Sigmoid colon (tissue), 4 donors: Measurements from ENCODE around the gene RABEP2.

Source experiments
- EP300 ChIP-seq, 4 donors: sonication (generic); formaldehyde crosslinking; IDR thresholded peaks; one replicate each; pipeline ENCODE4 v1.6.1; 2017; ENCODE audit warnings: antibody characterized with exemption in 4 of 4
- POLR2A ChIP-seq, 2 donors: fragments of 450-650 bp; IDR thresholded peaks; one replicate each; pipeline ENCODE4 v1.6.1; 2016; ENCODE audit warnings: antibody characterized with exemption in 2 of 2, mild to moderate bottlenecking in 2 of 2, moderate library complexity in 2 of 2
- POLR2AphosphoS5 ChIP-seq, 4 donors: sonication (generic); formaldehyde crosslinking; IDR thresholded peaks; one replicate each; pipeline ENCODE4 v1.6.1; 2017; ENCODE audit warnings: antibody characterized with exemption in 4 of 4
- TF ChIP-seq, protein P1 (sequence below), 4 experiments: fragments of 450-650 bp in 3 of 4; fragments of 200-600 bp in 1 of 4; IDR thresholded peaks; one replicate each; pipeline ENCODE4 v1.5.1; 2016 to 2019; ENCODE audit warnings: antibody characterized with exemption in 4 of 4, mild to moderate bottlenecking in 3 of 4, moderate library complexity in 2 of 4

DNA sequence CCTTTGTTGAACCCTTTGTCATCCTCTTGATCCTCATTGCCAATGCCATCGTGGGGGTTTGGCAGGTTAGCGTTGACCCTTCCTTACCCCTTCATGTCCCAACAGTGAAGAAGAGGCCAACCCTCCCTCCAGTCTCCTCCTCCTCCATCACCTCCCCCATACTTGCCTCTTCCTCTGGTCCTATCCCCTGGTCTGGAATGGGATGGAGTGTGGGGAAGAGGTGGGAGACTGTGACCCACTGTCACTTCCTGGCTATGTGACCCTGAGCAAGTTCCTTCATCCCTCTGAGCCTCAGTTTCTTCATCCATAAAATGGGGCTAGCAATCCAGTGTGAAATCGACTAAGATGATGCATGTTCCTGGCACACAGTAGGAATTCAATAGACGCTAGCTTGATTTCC, 44.1 kb downstream of the RABEP2 start:
- TF ChIP-seq POLR2A (IDR thresholded peaks at IDR 0.05), result no peak
- TF ChIP-seq, protein P1, sequence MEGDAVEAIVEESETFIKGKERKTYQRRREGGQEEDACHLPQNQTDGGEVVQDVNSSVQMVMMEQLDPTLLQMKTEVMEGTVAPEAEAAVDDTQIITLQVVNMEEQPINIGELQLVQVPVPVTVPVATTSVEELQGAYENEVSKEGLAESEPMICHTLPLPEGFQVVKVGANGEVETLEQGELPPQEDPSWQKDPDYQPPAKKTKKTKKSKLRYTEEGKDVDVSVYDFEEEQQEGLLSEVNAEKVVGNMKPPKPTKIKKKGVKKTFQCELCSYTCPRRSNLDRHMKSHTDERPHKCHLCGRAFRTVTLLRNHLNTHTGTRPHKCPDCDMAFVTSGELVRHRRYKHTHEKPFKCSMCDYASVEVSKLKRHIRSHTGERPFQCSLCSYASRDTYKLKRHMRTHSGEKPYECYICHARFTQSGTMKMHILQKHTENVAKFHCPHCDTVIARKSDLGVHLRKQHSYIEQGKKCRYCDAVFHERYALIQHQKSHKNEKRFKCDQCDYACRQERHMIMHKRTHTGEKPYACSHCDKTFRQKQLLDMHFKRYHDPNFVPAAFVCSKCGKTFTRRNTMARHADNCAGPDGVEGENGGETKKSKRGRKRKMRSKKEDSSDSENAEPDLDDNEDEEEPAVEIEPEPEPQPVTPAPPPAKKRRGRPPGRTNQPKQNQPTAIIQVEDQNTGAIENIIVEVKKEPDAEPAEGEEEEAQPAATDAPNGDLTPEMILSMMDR (IDR thresholded peaks at IDR 0.05), result no peak
- TF ChIP-seq EP300 (IDR thresholded peaks at IDR 0.05), result no peak
- TF ChIP-seq POLR2AphosphoS5 (IDR thresholded peaks at IDR 0.05), result no peak
